Measurements from ENCODE around the gene DOCK7.

Gene DOCK7

GRCh38 chr1:62691062-62691844 is 3.1 kb upstream of the DOCK7 start:
- Histone ChIP-seq H3K9me2 (replicated peaks; ENCODE audit: control insufficient read depth, low read length) (no peaks in the 10 kb centered on the region), H3K4me2 (ENCODE audit: low read length) (no peak overlapping the region), H3K4me1 (ENCODE audit: control insufficient read depth, low read length) (peaks cover 25% of the 10 kb centered on the region), H3K36me3 (ENCODE audit: control insufficient read depth, low read length) (no peaks in the 10 kb centered on the region), H3K27me3 (ENCODE audit: control insufficient read depth, low read length) (no peaks in the 10 kb centered on the region), H3K4me3 (ENCODE audit: low read length) (no peak overlapping the region), H3K27ac (ENCODE audit: low read depth, low read length) (no peak overlapping the region), H3F3A (ENCODE audit: control insufficient read depth, insufficient read depth) (peaks cover 4% of the 10 kb centered on the region), H4K20me1 (ENCODE audit: control insufficient read depth, insufficient read depth, low read depth, low read length) (peaks cover 5% of the 10 kb centered on the region; the same call in 1 of the 2 replicates), H3K79me2 (ENCODE audit: control insufficient read depth, low read length) (peaks cover 12% of the 10 kb centered on the region), H3K9me3 (ENCODE audit: control insufficient read depth, insufficient read depth, low read length) (no peaks in the 10 kb centered on the region)
- TF ChIP-seq CTCF (IDR thresholded peaks at IDR 0.05; ENCODE audit: low read depth, low read length, poor library complexity, severe bottlenecking) (no peak), EZH2phosphoT487 (IDR thresholded peaks at IDR 0.05; ENCODE audit: borderline replicate concordance, low read length) (no peak)

- H3K4me3 ChIP-seq (ENCODE audit: low read length), result peak overlapping the region; percentile 17
Measured at GRCh38 chr1:62689524-62689923, 1.3 kb upstream of the DOCK7 start.

DNA sequence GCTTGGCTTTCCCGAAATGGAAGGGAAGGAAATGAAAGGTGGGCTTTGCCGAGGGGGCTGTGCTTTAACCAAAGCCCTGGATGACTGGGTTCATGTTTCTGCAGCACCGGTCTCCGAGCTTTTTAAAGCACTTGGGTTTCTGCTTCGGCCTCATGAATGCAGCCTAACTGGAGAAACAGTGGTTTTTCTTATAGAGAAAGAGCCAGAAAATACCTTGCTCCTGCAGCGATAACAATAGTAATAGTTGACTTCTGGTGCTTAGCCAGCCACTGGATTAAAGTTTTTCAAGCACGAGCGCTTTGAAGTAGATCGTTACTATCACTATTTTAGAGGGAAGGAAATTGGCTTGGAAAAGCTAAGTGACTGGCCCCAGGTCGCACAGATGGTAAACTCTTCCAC is 500 bp upstream of the DOCK7 start:
- peaks cover 39% of the 10 kb centered on the region for H3K4me1 ChIP-seq (ENCODE audit: control insufficient read depth, low read length)
- H3K4me2 ChIP-seq (ENCODE audit: low read length), result peak overlapping the region; percentile 99
- H3K9me2 ChIP-seq (replicated peaks; ENCODE audit: control insufficient read depth, low read length), result no peaks in the 10 kb centered on the region
- no peaks in the 10 kb centered on the region for H3K36me3 ChIP-seq (ENCODE audit: control insufficient read depth, low read length)
- TF ChIP-seq CTCF (IDR thresholded peaks at IDR 0.05; ENCODE audit: low read depth, low read length, poor library complexity, severe bottlenecking), result no peak
- no peak for TF ChIP-seq EZH2phosphoT487 (IDR thresholded peaks at IDR 0.05; ENCODE audit: borderline replicate concordance, low read length)
- H3F3A ChIP-seq (ENCODE audit: control insufficient read depth, insufficient read depth), result peaks cover 8% of the 10 kb centered on the region
- H3K27me3 ChIP-seq (ENCODE audit: control insufficient read depth, low read length), result no peaks in the 10 kb centered on the region
- peak overlapping the region; percentile 90 for H3K4me3 ChIP-seq (ENCODE audit: low read length)
- no peaks in the 10 kb centered on the region for H3K9me3 ChIP-seq (ENCODE audit: control insufficient read depth, insufficient read depth, low read length)
- peaks cover 31% of the 10 kb centered on the region for H3K79me2 ChIP-seq (ENCODE audit: control insufficient read depth, low read length)
- H3K27ac ChIP-seq (ENCODE audit: low read depth, low read length), result no peak overlapping the region
- H4K20me1 ChIP-seq (ENCODE audit: control insufficient read depth, insufficient read depth, low read depth, low read length), result peaks cover 5% of the 10 kb centered on the region; the same call in 1 of the 2 replicates

More at GRCh38 chr1:62689524-62689923, 1.3 kb upstream of the DOCK7 start:
- Histone ChIP-seq H3K9me3 (ENCODE audit: control insufficient read depth, insufficient read depth, low read length) (no peaks in the 10 kb centered on the region), H4K20me1 (ENCODE audit: control insufficient read depth, insufficient read depth, low read depth, low read length) (peaks cover 5% of the 10 kb centered on the region; the same call in 1 of the 2 replicates), H3F3A (ENCODE audit: control insufficient read depth, insufficient read depth) (peaks cover 8% of the 10 kb centered on the region), H3K4me1 (ENCODE audit: control insufficient read depth, low read length) (peaks cover 38% of the 10 kb centered on the region), H3K9me2 (replicated peaks; ENCODE audit: control insufficient read depth, low read length) (no peaks in the 10 kb centered on the region), H3K79me2 (ENCODE audit: control insufficient read depth, low read length) (peaks cover 23% of the 10 kb centered on the region), H3K27me3 (ENCODE audit: control insufficient read depth, low read length) (no peaks in the 10 kb centered on the region), H3K4me2 (ENCODE audit: low read length) (peak overlapping the region; percentile 33), H3K36me3 (ENCODE audit: control insufficient read depth, low read length) (no peaks in the 10 kb centered on the region), H3K27ac (ENCODE audit: low read depth, low read length) (no peak overlapping the region)
- TF ChIP-seq EZH2phosphoT487 (IDR thresholded peaks at IDR 0.05; ENCODE audit: borderline replicate concordance, low read length), result no peak
- TF ChIP-seq CTCF (IDR thresholded peaks at IDR 0.05; ENCODE audit: low read depth, low read length, poor library complexity, severe bottlenecking), result no peak

Measured in DOHH2 (cell line).